LNCAP (cell line): ENCODE measurements around the gene STX16.

ENCODE experiments used
- TF ChIP-seq, protein P1 (sequence below): fragments of 450-650 bp; IDR thresholded peaks from 2 replicates; pipeline ENCODE4 v1.5.1; 2017; ENCODE audit warnings: mild to moderate bottlenecking

Gene STX16

DNA sequence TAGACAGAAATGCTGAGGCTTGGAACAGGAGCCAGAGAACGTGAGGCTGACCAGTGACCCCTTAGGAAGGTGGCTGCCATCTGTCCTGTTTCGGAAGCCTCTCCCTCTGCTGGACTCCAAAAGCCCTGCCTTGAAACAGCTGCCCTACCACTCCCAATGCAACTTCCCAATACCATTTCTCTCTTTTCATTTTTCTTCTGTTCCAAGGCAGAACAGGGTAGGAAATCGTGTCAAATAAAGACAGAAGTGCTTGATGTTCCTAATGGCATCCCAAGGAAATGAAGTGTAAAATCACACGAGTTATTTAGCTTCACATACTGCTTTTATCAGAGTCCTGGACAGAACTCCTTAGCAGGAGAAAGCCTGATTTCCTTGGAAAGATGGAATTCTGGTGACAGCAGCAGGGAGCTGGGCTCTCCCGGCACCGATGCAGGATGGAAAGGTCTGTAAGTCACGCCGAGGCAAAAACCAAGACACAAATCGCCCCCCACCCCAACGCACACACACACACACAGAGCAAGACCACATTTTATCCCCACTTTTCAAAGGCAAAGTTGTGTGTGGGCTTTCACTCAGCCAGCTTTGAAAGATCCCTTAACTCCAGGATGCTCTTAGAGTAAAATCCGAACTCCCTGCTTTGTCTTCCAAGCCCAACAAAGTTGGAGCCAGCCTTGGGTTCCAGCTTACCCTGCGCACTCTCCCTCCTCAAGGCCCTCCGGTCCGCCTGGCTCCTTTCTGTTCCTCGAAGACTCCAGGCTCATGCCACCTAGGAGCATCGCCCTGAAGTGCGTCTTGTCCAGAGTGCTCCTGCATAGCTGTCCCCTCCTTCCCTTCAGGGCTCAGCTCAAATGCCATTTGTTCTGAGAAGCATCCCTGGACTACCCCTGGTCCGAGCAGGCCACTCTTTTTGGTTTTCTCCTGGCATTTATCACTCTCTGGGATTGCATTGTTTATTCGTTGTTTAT, 11.6 kb upstream of the STX16 start:
- TF ChIP-seq, protein P1, sequence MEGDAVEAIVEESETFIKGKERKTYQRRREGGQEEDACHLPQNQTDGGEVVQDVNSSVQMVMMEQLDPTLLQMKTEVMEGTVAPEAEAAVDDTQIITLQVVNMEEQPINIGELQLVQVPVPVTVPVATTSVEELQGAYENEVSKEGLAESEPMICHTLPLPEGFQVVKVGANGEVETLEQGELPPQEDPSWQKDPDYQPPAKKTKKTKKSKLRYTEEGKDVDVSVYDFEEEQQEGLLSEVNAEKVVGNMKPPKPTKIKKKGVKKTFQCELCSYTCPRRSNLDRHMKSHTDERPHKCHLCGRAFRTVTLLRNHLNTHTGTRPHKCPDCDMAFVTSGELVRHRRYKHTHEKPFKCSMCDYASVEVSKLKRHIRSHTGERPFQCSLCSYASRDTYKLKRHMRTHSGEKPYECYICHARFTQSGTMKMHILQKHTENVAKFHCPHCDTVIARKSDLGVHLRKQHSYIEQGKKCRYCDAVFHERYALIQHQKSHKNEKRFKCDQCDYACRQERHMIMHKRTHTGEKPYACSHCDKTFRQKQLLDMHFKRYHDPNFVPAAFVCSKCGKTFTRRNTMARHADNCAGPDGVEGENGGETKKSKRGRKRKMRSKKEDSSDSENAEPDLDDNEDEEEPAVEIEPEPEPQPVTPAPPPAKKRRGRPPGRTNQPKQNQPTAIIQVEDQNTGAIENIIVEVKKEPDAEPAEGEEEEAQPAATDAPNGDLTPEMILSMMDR: no peak

DNA sequence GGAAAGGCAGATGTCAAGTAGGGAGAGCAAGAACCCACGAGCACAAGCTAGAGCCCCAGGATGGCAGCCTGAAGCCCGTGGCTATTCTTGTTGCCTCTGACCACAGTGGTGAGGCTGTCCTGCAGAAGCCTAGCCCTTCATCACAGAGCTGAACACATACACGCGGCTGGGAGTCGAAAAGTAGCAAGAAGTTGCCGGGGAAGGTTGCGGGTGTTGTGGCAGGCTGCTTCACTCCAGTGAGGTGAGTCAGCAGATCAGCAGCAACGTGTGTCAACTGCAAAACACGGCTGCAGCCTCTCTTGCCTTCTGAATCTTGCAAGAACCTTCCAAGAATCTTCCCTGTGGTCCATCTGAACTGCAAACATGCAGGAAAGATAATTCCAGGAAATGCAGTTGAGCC, 10.6 kb upstream of the STX16 start:
- TF ChIP-seq, protein P1: no peak

DNA sequence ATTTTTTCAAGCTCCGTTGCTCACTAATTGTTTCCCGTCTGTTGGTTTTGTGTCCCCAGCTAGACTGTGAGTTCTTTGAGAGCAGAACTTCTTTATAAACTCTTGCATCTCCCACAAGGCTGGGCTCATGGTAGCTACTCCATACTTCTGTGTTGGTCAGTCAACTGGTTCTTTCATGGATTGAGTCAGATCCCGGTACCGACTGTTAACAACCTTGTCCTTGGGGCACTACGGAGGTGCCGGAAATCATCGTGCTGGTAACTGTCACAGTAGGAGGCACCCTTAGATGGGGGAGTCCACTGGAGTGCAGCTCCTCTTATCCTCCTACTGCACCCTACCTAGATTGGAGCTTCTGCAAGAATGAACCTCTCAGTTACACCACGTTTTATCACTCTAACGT, 8.6 kb upstream of the STX16 start:
- TF ChIP-seq, protein P1: no peak

DNA sequence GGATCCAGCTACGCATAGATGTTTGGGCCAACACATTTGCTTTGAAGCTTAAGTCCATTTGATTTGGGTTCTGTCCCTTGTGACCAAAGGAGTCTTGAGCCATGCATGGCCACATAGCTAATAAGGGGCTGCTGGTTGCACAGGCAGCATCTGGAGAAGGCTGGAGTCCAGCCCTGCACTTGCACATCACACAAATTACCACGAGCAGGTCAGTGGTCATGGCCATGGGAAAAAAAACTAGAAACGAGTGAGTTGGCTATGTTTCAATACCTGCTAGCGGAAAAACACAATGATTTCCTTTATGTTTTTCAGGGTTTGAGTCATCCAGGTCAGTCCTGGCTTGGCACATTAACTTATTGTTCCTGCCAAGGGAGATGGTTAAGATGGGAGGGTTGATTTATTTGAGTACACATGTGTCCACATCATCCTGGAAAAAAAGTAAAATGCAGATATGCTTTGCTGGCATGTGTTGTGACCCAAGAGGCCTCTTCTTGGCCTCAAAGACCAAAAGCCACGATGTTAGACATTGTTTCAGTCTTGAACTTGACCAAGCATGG, 5.6 kb upstream of the STX16 start:
- TF ChIP-seq, protein P1: no peak

DNA sequence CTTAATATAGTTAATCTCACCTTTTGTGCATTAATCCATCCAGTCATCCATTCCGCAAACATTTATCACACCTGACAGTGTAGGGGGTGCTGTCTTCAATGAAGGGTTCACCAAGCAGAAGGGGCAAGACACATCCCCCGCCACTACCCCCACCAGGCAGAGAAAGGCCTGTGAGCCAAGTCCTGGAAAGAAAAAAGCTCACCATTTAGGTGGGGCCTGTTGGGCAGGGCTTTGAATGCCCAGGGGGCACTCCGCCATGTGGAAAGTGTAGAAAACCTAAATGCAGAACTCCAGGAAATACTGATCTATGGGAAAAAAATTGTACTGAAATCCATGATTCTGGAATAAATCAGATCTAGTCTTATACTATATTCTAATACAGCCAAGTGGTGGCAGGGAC, 4.8 kb upstream of the STX16 start:
- TF ChIP-seq, protein P1: no peak

DNA sequence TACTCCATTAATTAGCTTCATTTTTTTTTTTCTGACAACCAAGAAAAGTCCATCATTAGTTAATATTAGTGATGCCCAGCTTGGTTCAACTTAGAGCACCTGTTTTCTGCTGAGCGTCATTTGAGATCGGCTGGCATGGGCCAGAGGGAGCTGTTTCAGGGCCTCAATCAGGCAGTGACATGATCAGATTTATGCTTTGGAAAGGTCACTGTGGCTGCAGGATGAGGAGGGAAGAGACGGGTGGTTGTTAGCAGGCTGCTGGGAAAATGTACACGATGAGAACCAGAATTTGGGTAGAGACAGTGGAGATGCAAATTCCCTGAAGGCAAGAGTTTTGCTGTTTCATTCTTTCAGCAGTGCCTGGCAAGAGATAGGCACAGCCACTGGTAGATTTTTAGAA, 4.4 kb upstream of the STX16 start:
- TF ChIP-seq, protein P1: no peak

DNA sequence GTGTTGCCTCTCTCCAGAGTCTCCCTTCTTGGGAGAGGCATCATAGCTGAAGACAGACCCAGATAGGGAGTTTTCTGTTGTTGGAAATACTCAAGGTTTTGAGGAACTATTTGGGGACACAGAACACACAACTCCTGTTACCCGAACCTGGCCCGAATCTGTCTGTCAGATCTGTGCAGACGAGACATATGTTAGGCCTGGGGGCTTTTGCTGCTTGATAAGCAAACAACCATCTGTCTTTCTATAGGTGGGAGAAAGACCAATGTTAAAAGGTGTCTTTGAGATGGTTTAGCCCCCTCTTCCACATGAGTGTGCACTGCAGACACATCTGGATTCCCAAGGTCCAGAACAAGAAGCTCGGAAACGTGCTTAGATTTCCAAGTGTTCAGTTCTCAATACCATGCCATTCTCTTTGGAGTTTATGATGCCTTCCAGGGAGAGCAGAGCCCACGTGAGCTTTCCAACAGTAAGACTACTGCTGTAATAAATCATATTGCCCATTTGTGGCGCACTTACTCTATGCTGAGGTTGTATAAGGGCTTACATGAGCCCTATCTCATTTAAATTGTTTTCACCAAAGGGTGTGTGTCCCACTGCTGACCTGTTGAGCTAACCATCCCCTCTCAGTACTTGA, 3.8 kb upstream of the STX16 start:
- TF ChIP-seq, protein P1: no peak
